ENCODE measurements around the gene SORCS2.
"Not testable (repeated sequence)": the region's sequence is repeated elsewhere in the genome, so short reads cannot be mapped to it uniquely, and the experiment has no call there.

Gene SORCS2

GRCh38 chr4:7161721-7162214, 30.6 kb upstream of the SORCS2 start:
- no peaks in the 10 kb centered on the region for H3K36me3 ChIP-seq (ENCODE audit: control insufficient read depth, insufficient read depth, low read length)

GRCh38 chr4:7165056-7165873, 27.1 kb upstream of the SORCS2 start:
- H3K36me3 ChIP-seq (ENCODE audit: control insufficient read depth, insufficient read depth, low read length); H3K27me3 ChIP-seq (ENCODE audit: control insufficient read depth, insufficient read depth, low read length); H3K9ac ChIP-seq (ENCODE audit: low read depth, low read length); H3K4me1 ChIP-seq (ENCODE audit: control insufficient read depth, insufficient read depth, low read length); H3K9me3 ChIP-seq (ENCODE audit: control insufficient read depth, insufficient read depth, low read length); H3K4me3 ChIP-seq (ENCODE audit: low read depth, low read length): not testable (repeated sequence)

More at GRCh38 chr4:7161721-7162214, 30.6 kb upstream of the SORCS2 start:
- H3K27me3 ChIP-seq (ENCODE audit: control insufficient read depth, insufficient read depth, low read length): no peaks in the 10 kb centered on the region
- no peaks in the 10 kb centered on the region for H3K4me1 ChIP-seq (ENCODE audit: control insufficient read depth, insufficient read depth, low read length)
- H3K9ac ChIP-seq (ENCODE audit: low read depth, low read length): no peak overlapping the region
- no peaks in the 10 kb centered on the region for H3K9me3 ChIP-seq (ENCODE audit: control insufficient read depth, insufficient read depth, low read length)
- H3K4me3 ChIP-seq (ENCODE audit: low read depth, low read length): no peak overlapping the region

- Histone ChIP-seq H3K9me3 (ENCODE audit: control insufficient read depth, insufficient read depth, low read length) (no peaks in the 10 kb centered on the region), H3K27me3 (ENCODE audit: control insufficient read depth, insufficient read depth, low read length) (no peaks in the 10 kb centered on the region), H3K9ac (ENCODE audit: low read depth, low read length) (no peak overlapping the region), H3K36me3 (ENCODE audit: control insufficient read depth, insufficient read depth, low read length) (no peaks in the 10 kb centered on the region), H3K4me1 (ENCODE audit: control insufficient read depth, insufficient read depth, low read length) (no peaks in the 10 kb centered on the region), H3K4me3 (ENCODE audit: low read depth, low read length) (no peak overlapping the region)
These were observed 26.5 kb upstream of the SORCS2 start for GRCh38 chr4:7165874-7166201.

GRCh38 chr4:7166237-7166636, 26.1 kb upstream of the SORCS2 start:
- Histone ChIP-seq H3K4me1 (ENCODE audit: control insufficient read depth, insufficient read depth, low read length) (no peaks in the 10 kb centered on the region), H3K9ac (ENCODE audit: low read depth, low read length) (no peak overlapping the region), H3K27me3 (ENCODE audit: control insufficient read depth, insufficient read depth, low read length) (no peaks in the 10 kb centered on the region), H3K36me3 (ENCODE audit: control insufficient read depth, insufficient read depth, low read length) (no peaks in the 10 kb centered on the region), H3K4me3 (ENCODE audit: low read depth, low read length) (no peak overlapping the region), H3K9me3 (ENCODE audit: control insufficient read depth, insufficient read depth, low read length) (no peaks in the 10 kb centered on the region)

GRCh38 chr4:7166981-7167700, 25.2 kb upstream of the SORCS2 start:
- no peaks in the 10 kb centered on the region for H3K9me3 ChIP-seq (ENCODE audit: control insufficient read depth, insufficient read depth, low read length)
- H3K9ac ChIP-seq (ENCODE audit: low read depth, low read length): no peak overlapping the region
- H3K4me1 ChIP-seq (ENCODE audit: control insufficient read depth, insufficient read depth, low read length): no peaks in the 10 kb centered on the region
- H3K36me3 ChIP-seq (ENCODE audit: control insufficient read depth, insufficient read depth, low read length): no peaks in the 10 kb centered on the region
- H3K27me3 ChIP-seq (ENCODE audit: control insufficient read depth, insufficient read depth, low read length): no peaks in the 10 kb centered on the region
- no peak overlapping the region for H3K4me3 ChIP-seq (ENCODE audit: low read depth, low read length)

GRCh38 chr4:7167706-7168105, 24.6 kb upstream of the SORCS2 start:
- Histone ChIP-seq H3K9me3 (ENCODE audit: control insufficient read depth, insufficient read depth, low read length) (no peaks in the 10 kb centered on the region), H3K4me1 (ENCODE audit: control insufficient read depth, insufficient read depth, low read length) (no peaks in the 10 kb centered on the region), H3K27me3 (ENCODE audit: control insufficient read depth, insufficient read depth, low read length) (no peaks in the 10 kb centered on the region), H3K36me3 (ENCODE audit: control insufficient read depth, insufficient read depth, low read length) (no peaks in the 10 kb centered on the region), H3K9ac (ENCODE audit: low read depth, low read length) (no peak overlapping the region), H3K4me3 (ENCODE audit: low read depth, low read length) (no peak overlapping the region)

GRCh38 chr4:7168106-7168505, 24.2 kb upstream of the SORCS2 start:
- Histone ChIP-seq H3K4me3 (ENCODE audit: low read depth, low read length) (no peak overlapping the region), H3K36me3 (ENCODE audit: control insufficient read depth, insufficient read depth, low read length) (no peaks in the 10 kb centered on the region), H3K27me3 (ENCODE audit: control insufficient read depth, insufficient read depth, low read length) (no peaks in the 10 kb centered on the region), H3K4me1 (ENCODE audit: control insufficient read depth, insufficient read depth, low read length) (no peaks in the 10 kb centered on the region), H3K9me3 (ENCODE audit: control insufficient read depth, insufficient read depth, low read length) (no peaks in the 10 kb centered on the region), H3K9ac (ENCODE audit: low read depth, low read length) (no peak overlapping the region)

GRCh38 chr4:7169134-7169533, 23.2 kb upstream of the SORCS2 start:
- no peaks in the 10 kb centered on the region for H3K27me3 ChIP-seq (ENCODE audit: control insufficient read depth, insufficient read depth, low read length)
- H3K4me1 ChIP-seq (ENCODE audit: control insufficient read depth, insufficient read depth, low read length): no peaks in the 10 kb centered on the region
- H3K4me3 ChIP-seq (ENCODE audit: low read depth, low read length): no peak overlapping the region
- no peaks in the 10 kb centered on the region for H3K9me3 ChIP-seq (ENCODE audit: control insufficient read depth, insufficient read depth, low read length)
- H3K36me3 ChIP-seq (ENCODE audit: control insufficient read depth, insufficient read depth, low read length): no peaks in the 10 kb centered on the region
- no peak overlapping the region for H3K9ac ChIP-seq (ENCODE audit: low read depth, low read length)

- no peaks in the 10 kb centered on the region for H3K36me3 ChIP-seq (ENCODE audit: control insufficient read depth, insufficient read depth, low read length)
- no peaks in the 10 kb centered on the region for H3K4me1 ChIP-seq (ENCODE audit: control insufficient read depth, insufficient read depth, low read length)
- H3K27me3 ChIP-seq (ENCODE audit: control insufficient read depth, insufficient read depth, low read length): no peaks in the 10 kb centered on the region
- H3K4me3 ChIP-seq (ENCODE audit: low read depth, low read length): no peak overlapping the region
- no peaks in the 10 kb centered on the region for H3K9me3 ChIP-seq (ENCODE audit: control insufficient read depth, insufficient read depth, low read length)
- no peak overlapping the region for H3K9ac ChIP-seq (ENCODE audit: low read depth, low read length)
These were observed 22.3 kb upstream of the SORCS2 start for GRCh38 chr4:7170012-7170411.

GRCh38 chr4:7171191-7171900, 21.0 kb upstream of the SORCS2 start:
- Histone ChIP-seq H3K9me3 (ENCODE audit: control insufficient read depth, insufficient read depth, low read length) (no peaks in the 10 kb centered on the region), H3K4me3 (ENCODE audit: low read depth, low read length) (no peak overlapping the region)

GRCh38 chr4:7172508-7172907, 19.8 kb upstream of the SORCS2 start:
- no peak overlapping the region for H3K4me3 ChIP-seq (ENCODE audit: low read depth, low read length)
- H3K9ac ChIP-seq (ENCODE audit: low read depth, low read length): no peak overlapping the region
- no peaks in the 10 kb centered on the region for H3K9me3 ChIP-seq (ENCODE audit: control insufficient read depth, insufficient read depth, low read length)
- H3K36me3 ChIP-seq (ENCODE audit: control insufficient read depth, insufficient read depth, low read length): no peaks in the 10 kb centered on the region
- H3K27me3 ChIP-seq (ENCODE audit: control insufficient read depth, insufficient read depth, low read length): no peaks in the 10 kb centered on the region
- no peaks in the 10 kb centered on the region for H3K4me1 ChIP-seq (ENCODE audit: control insufficient read depth, insufficient read depth, low read length)

More at GRCh38 chr4:7171191-7171900, 21.0 kb upstream of the SORCS2 start:
- no peaks in the 10 kb centered on the region for H3K27me3 ChIP-seq (ENCODE audit: control insufficient read depth, insufficient read depth, low read length)
- H3K36me3 ChIP-seq (ENCODE audit: control insufficient read depth, insufficient read depth, low read length): no peaks in the 10 kb centered on the region
- H3K4me1 ChIP-seq (ENCODE audit: control insufficient read depth, insufficient read depth, low read length): no peaks in the 10 kb centered on the region
- no peak overlapping the region for H3K9ac ChIP-seq (ENCODE audit: low read depth, low read length)

All from iPS-15b (cell line).